Activated T-helper 17 cell treated with anti-CD3 and anti-CD28 coated beads, Interleukin-2, amount 50 U/mL, for 72 hours (primary cell): Measurements from ENCODE around the gene CWC25. TPM values are rescaled to one million over a fixed set of nuclear protein-coding genes. Genes with fewer than 3 reads are reported as not detected.
"Not testable (repeated sequence)": the region's sequence is repeated elsewhere in the genome, so short reads cannot be mapped to it uniquely, and the experiment has no call there.

Experiments
- ATAC-seq: fragments of 150-1000 bp; cut with Tn5 transposase; replicated peaks from 2 replicates; pipeline ENCODE4 v1.10.0; 2021; ENCODE audit warnings: mild to moderate bottlenecking, moderate library complexity
- H3K27ac Mint-ChIP-seq: one replicate; pipeline ENCODE4 v1.8.0; 2022; ENCODE audit warnings: mixed read lengths
- H3K27me3 Mint-ChIP-seq: one replicate; pipeline ENCODE4 v1.8.0; 2022; ENCODE audit warnings: mixed read lengths
- H3K36me3 Mint-ChIP-seq: one replicate; pipeline ENCODE4 v1.8.0; 2022; ENCODE audit warnings: low read depth, mild to moderate bottlenecking, mixed read lengths
- H3K4me1 Mint-ChIP-seq: one replicate; pipeline ENCODE4 v1.8.0; 2022; ENCODE audit warnings: mixed read lengths
- H3K4me3 Mint-ChIP-seq: one replicate; pipeline ENCODE4 v1.8.0; 2022; ENCODE audit warnings: mild to moderate bottlenecking, mixed read lengths
- H3K9me3 Mint-ChIP-seq: one replicate; pipeline ENCODE4 v1.8.0; 2022; ENCODE audit warnings: mixed read lengths
- total RNA-seq, 2 donors: library from RNA; stranded (reverse); gene quantifications; one replicate each; pipeline ENCODE4 v1.2.3, GENCODE V29; 2022

The CWC25 gene
- total RNA-seq, 2 donors from 2014 or later: 28.1 to 37.1 TPM

DNA sequence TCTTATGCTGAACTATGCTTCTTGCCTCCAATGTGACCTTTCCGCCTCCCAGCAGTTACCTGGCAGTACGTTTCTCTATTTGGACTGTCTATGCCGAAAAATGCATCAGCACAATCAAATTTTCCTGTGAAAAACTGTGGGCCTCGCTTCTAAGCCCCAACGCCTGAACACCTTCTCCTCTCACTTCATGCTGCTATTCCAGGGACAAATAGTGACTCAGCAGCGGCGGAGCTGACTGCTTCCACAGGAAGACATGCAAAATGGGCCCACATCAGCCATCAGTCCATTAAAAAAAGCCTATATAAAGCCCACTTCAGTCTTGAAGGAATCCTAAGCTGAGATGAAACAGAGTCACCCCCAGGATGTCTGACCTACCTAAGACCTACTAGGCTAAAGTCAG, 15.3 kb downstream of the CWC25 start:
- Mint-ChIP-seq H3K4me3 (no peak overlapping the region), H3K27me3 (no peaks in the 10 kb centered on the region), H3K27ac (no peak overlapping the region), H3K9me3 (no peaks in the 10 kb centered on the region), H3K4me1 (no peaks in the 10 kb centered on the region), H3K36me3 (peaks cover 100% of the 10 kb centered on the region)
- no peak for ATAC-seq

DNA sequence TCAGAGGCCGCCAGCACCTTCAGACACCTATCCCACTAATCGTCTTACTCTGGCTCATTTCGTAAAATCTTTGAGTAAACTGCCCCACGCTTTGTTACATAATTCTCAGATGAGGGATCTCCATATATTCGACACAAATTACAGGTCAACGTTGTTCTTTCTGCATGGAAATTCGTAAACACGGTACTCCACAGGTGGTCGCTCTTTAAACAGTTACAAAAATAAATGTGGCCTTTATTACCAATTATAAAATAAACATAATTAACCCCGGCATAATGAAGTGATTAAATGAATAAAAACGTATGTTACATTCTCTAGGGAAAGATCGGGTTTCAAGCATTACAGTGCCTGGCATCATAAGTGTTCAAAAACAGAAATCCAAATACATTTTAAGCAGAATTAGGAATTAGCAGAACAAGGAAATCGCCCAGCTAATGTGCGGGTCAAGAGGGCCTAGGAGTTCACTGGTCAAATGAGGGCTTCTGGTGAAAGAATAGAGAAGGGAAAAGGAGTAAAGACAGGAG, 24.8 kb downstream of the CWC25 start:
- Mint-ChIP-seq H3K4me3 (peak overlapping the region; percentile 94), H3K27ac (peak overlapping the region; percentile 86), H3K9me3 (no peaks in the 10 kb centered on the region), H3K4me1 (peaks cover 30% of the 10 kb centered on the region), H3K27me3 (no peaks in the 10 kb centered on the region), H3K36me3 (peaks cover 76% of the 10 kb centered on the region)
- no peak for ATAC-seq

DNA sequence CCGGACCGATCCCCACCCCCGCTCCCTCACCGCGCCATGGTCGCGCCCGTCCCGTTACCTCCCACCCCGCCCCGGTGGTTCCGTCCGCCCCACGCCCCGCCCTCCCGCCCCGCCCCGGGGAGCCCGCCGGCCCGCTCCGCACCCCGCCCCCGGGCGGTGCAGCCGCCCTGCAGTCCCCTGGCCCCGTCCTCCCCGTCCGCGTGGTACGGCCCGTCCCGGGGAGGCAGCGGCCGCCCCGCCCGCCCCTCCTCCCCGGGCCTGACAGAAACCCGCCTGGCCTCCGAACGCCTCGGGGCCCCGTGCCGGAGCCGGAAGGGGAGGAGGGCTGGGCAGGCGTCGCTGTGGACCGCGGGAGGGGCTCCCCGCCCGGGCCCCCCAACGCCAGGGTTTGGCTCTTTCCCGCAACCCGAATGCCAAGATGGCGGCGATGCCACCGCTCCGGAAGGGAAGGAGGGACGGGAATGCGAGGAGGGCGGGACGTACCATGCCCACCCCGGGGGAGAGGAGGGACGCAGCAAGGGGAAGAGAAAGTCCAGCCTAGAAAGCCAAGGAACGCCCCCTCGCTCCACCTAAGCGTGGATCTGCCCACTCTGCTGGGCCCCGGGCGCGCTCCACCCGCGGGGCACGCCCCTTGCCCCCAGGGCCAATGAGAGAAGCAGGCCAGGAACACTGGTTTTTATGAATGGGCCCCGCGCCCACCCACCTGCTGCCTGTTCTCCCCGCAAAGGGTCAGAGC, 25.5 kb downstream of the CWC25 start, which contains the start of gene PIP4K2B:
TSS of gene PIP4K2B (minus strand) at position 56 of the 736 bp plus-strand sequence. CDS start 132 bp downstream, outside the sequence.
- Mint-ChIP-seq H3K36me3 (peaks cover 74% of the 10 kb centered on the region), H3K4me3 (peak within 1 kb of the TSS; percentile 94), H3K9me3 (no peaks in the 10 kb centered on the region), H3K27ac (peak within 1 kb of the TSS; percentile 93), H3K4me1 (peaks cover 30% of the 10 kb centered on the region), H3K27me3 (no peaks in the 10 kb centered on the region)
- ATAC-seq: peak; percentile 88

DNA sequence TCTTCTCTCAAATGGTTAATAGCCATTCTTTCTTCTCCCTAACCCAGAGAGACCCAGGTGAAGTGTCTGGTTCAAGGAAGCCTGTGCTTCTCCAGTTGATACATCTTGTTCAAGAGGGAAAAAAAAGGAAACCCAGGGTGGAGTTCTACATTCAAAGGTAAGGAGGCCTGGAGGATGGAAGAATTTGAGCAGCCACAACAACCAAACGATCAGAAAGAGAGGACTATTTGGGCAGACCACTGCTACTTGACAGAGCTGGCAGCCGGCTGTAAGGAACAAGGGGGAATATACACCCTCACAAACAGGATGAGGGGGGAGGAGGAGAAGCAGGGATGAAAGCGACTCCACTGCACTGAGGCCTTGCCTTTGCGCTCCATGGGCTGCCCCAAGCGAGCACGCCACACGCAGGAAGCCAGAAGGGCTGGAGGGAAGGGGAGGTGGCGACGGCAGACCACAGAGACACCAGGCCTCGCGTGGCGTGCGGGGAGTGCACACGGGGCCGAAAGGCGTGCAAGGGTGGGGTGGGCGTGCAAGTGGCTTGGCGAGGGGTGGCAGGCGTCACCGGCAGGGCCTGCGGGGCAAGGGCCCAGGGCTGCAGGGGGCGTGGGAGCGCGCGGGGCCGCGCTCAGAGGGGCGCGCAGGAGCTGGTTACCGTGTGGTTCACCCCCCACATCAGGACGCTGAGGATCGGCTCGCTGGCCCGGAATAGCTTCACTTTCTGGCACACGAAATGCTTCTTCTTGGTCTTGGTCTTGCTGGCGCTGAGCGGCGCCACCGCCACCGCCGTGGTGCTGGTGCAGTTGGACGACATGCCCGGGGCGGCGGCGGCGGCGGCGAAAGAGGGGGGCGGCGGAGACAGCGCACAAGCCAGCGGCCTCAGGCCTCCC, 26.3 kb downstream of the CWC25 start:
- no peaks in the 10 kb centered on the region for H3K9me3 Mint-ChIP-seq
- H3K27ac Mint-ChIP-seq: peak overlapping the region; percentile 93
- H3K27me3 Mint-ChIP-seq: no peaks in the 10 kb centered on the region
- peaks cover 37% of the 10 kb centered on the region for H3K4me1 Mint-ChIP-seq
- peaks cover 74% of the 10 kb centered on the region for H3K36me3 Mint-ChIP-seq
- ATAC-seq: peak; percentile 47
- H3K4me3 Mint-ChIP-seq: peak overlapping the region; percentile 94

GRCh38 chr17:38797828-38798227, 27.3 kb downstream of the CWC25 start:
- Mint-ChIP-seq H3K36me3 (peaks cover 69% of the 10 kb centered on the region), H3K27ac (peak overlapping the region; percentile 93), H3K4me1 (peaks cover 38% of the 10 kb centered on the region), H3K27me3 (no peaks in the 10 kb centered on the region), H3K9me3 (no peaks in the 10 kb centered on the region), H3K4me3 (peak overlapping the region; percentile 94)
- no peak for ATAC-seq

DNA sequence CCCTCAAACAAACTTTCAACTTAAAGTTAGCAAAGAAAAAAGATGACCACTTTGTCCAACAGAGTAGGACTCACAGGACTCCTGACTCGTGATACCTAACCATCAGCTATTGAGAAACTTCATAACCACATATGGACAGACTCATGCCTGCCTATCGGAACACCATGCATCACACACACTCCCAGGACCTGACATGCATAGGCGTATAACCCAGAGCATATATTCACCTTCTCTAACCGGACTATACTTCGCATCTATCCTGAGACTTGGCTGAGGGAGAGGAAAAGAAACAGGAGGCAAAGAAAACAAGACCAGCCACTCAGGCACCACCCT, 28.0 kb downstream of the CWC25 start:
- H3K4me3 Mint-ChIP-seq: peak overlapping the region; percentile 94
- no peaks in the 10 kb centered on the region for H3K27me3 Mint-ChIP-seq
- no peak for ATAC-seq
- H3K36me3 Mint-ChIP-seq: peaks cover 69% of the 10 kb centered on the region
- H3K4me1 Mint-ChIP-seq: peaks cover 38% of the 10 kb centered on the region
- no peaks in the 10 kb centered on the region for H3K9me3 Mint-ChIP-seq
- peak overlapping the region; percentile 39 for H3K27ac Mint-ChIP-seq

DNA sequence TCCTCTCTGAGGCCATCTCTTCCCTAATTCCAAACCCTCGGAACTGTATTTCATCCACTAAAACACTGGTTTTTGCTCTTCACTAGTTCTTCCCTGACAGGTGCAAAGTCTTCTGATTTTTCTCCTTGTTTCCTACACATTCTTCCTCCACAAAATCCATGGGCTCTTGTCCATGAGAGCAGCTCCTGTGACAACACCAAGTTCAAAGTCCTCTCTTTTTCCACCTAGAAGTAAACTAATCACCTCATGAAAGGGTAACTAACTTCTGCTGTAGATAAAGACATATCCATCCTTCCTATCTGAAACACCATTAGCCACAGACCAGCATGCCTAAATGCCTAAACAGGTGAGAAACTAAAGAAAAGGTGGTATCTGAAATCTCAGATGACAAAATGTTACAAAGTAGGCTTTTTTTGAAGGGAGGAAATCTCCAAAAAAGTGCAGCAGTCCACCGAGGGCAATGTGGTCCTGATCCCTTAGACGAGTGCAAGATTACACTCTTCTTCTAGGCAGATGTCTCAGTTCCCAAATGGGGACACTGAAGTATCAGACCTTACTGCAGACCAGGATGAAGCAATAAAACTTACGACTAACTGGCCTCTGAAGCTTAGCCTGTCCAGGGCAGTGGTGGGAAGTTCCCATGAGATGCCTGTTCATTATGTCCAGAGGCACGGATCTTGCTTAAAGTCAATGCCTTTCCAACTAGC, 28.5 kb downstream of the CWC25 start:
- Mint-ChIP-seq H3K27me3 (no peaks in the 10 kb centered on the region), H3K36me3 (peaks cover 65% of the 10 kb centered on the region), H3K4me1 (peaks cover 38% of the 10 kb centered on the region), H3K9me3 (no peaks in the 10 kb centered on the region), H3K4me3 (peak overlapping the region; percentile 94), H3K27ac (peak overlapping the region; percentile 39)
- ATAC-seq: no peak

DNA sequence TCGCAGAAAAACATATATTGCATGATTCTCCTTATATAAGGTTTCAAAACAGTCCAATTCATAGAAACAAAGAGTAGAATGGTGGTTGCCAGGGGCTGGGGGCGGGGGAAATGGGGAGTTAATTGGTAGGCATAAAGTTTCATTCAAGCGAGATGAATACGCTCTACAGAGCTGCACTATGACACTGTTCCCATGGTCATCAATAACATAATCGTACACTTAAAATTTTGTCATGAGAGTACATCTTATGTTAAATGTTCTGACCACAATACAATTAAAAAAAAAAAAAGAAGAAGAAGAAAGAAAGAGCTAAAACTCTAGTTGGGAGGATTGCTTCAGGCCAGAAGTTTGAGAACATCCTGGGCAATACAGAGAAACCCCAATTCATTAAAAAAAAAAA, 30.9 kb downstream of the CWC25 start:
- Mint-ChIP-seq H3K4me3 (no peak overlapping the region), H3K4me1 (peaks cover 31% of the 10 kb centered on the region), H3K9me3 (no peaks in the 10 kb centered on the region), H3K27me3 (no peaks in the 10 kb centered on the region), H3K36me3 (peaks cover 52% of the 10 kb centered on the region), H3K27ac (peak overlapping the region; percentile 43)
- ATAC-seq: no peak

GRCh38 chr17:38791162-38791561, 34.0 kb downstream of the CWC25 start:
- ATAC-seq: no peak
- H3K36me3 Mint-ChIP-seq: peaks cover 45% of the 10 kb centered on the region

DNA sequence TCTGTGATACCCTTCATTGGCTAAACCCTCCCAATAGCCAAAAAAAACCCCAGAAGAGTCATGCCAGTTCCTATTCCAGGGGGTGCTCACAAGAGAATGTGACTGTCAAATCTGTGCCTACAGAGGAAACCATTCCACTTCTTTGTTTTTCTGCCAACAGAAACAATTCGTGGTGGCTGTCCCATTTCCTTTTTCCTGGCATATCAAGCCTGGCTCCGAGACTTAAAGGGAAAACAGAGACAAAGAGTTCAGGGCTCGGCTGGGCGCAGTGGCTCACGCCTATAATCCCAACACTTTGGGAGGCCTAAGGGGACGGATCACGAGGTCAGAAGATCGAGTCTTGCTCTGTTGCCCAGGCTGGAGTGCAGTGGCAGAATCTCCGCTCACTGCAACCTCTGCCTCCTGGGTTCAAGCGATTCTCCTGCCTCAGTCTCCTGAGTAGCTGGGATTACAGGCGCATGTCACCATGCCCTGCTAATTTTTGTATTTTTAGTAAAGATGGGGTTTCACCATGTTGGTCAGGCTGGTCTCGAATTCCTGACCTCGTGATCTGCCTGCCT, 34.9 kb downstream of the CWC25 start:
- not testable (repeated sequence) for H3K27ac Mint-ChIP-seq

More at GRCh38 chr17:38791162-38791561, 34.0 kb downstream of the CWC25 start:
- no peaks in the 10 kb centered on the region for H3K9me3 Mint-ChIP-seq
- no peak overlapping the region for H3K27ac Mint-ChIP-seq
- no peaks in the 10 kb centered on the region for H3K27me3 Mint-ChIP-seq
- peaks cover 9% of the 10 kb centered on the region for H3K4me1 Mint-ChIP-seq
- H3K4me3 Mint-ChIP-seq: no peak overlapping the region

DNA sequence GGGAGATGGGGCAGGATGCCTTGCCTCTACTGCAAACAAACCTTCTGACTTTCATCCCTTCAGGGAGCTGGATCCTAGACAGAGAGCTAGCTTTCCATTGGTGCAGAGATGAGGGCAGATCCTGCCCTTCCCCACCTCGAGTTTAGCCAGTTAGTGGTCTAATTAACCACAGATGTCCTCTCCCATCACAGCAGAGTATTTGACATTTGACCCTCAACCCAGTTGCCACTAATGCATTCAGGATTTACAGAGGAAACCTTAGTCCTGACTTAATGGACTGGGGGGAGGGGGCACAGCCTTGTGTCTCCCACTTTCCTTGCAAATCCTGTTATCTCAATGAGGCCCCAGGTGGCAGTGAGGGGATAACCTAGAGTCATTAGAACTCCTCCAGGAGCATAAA, 35.9 kb downstream of the CWC25 start:
- H3K4me1 Mint-ChIP-seq: peaks cover 4% of the 10 kb centered on the region
- H3K4me3 Mint-ChIP-seq: no peak overlapping the region
- H3K27ac Mint-ChIP-seq: peak overlapping the region; percentile 28
- H3K9me3 Mint-ChIP-seq: no peaks in the 10 kb centered on the region
- peaks cover 48% of the 10 kb centered on the region for H3K36me3 Mint-ChIP-seq
- no peak for ATAC-seq
- no peaks in the 10 kb centered on the region for H3K27me3 Mint-ChIP-seq

More for the DNA sequence above, 34.9 kb downstream of the CWC25 start:
- H3K36me3 Mint-ChIP-seq: peaks cover 46% of the 10 kb centered on the region
- H3K4me3 Mint-ChIP-seq, H3K4me1 Mint-ChIP-seq, ATAC-seq, H3K27me3 Mint-ChIP-seq, H3K9me3 Mint-ChIP-seq: not testable (repeated sequence)

DNA sequence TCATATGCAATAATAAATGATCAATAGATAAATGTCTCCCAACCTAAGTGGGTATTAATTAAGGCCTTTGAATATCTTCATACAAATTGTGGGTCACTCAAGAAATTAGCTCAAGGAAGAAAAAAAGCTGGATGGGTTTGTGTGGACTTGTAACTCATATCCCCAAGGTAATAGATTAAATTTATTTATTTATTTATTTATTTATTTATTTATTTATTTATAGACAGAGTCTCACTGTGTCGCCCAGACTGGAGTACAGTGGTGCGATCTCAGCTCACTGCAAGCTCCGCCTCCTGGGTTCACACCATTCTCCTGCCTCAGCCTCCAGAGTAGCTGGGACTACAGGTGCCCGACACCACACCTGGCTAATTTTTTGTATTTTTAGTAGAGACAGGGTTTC, 37.1 kb downstream of the CWC25 start:
- peaks cover 52% of the 10 kb centered on the region for H3K36me3 Mint-ChIP-seq
- not testable (repeated sequence) for H3K4me1 Mint-ChIP-seq, H3K27me3 Mint-ChIP-seq, H3K4me3 Mint-ChIP-seq, H3K9me3 Mint-ChIP-seq, H3K27ac Mint-ChIP-seq, ATAC-seq

DNA sequence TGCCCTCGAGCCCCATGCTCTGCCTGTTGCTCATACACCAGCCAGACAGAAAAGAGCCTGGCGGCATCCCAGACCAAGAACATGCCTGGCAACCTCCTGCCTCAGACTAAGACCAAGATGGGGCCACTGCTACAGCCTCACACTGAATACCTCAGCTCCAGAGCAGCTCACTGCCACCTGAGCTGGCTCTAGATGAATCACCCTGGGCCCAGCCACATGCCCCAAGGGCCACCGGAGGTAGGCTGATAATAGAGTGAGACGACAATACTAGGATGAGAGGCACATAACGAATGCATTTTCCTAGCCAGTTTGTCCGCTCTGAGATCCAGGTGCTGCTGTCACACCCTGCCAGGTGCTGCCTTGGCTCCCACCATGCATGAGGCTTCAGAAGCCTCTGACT, 38.7 kb downstream of the CWC25 start:
- no peak for ATAC-seq
- no peak overlapping the region for H3K27ac Mint-ChIP-seq
- no peaks in the 10 kb centered on the region for H3K4me1 Mint-ChIP-seq
- no peaks in the 10 kb centered on the region for H3K9me3 Mint-ChIP-seq
- H3K27me3 Mint-ChIP-seq: no peaks in the 10 kb centered on the region
- no peak overlapping the region for H3K4me3 Mint-ChIP-seq
- peaks cover 59% of the 10 kb centered on the region for H3K36me3 Mint-ChIP-seq

DNA sequence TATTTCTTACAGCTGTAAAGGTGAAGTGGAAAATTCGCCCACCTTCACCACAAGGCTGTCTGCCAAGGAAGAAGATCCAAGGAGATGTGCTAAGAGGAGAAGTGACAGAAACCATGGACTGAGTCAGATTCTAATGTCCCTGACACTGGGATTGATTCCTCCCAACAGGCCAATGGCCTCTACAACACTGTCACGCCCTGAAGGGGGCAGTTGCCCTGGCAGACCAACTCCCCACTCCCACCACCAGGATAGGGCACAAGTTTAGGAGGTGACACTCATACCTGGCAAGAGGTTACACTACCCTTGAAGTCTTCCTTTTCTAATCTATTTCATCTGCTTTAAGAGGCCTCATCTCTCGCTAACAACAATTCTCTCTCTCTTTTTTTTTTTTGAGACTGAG, 41.9 kb downstream of the CWC25 start:
- no peak for ATAC-seq
- Mint-ChIP-seq H3K27me3 (no peaks in the 10 kb centered on the region), H3K4me3 (no peak overlapping the region), H3K27ac (no peak overlapping the region), H3K4me1 (no peaks in the 10 kb centered on the region), H3K9me3 (no peaks in the 10 kb centered on the region), H3K36me3 (peaks cover 90% of the 10 kb centered on the region)
